ENCODE data around the gene SPNS3. TPM values are rescaled to one million over a fixed set of nuclear protein-coding genes. Genes with fewer than 3 reads are reported as not detected.

SPNS3 gene
- total and polyA plus RNA-seq, 2 donors (not counting 1 experiment from before 2014, with no cell fraction given), result 0.44 to 0.52 TPM

GRCh38 chr17:4513113-4514032 lies 79.6 kb downstream of the SPNS3 start:
- Histone ChIP-seq H3K27me3 (replicated peaks in 1 of 4; ENCODE audit: control extremely low read depth in 1 of 4, control insufficient read depth in 3 of 4, insufficient read depth in 4 of 4, low read length in 3 of 4) (peaks cover 0 to 7% (median 0%) of the 10 kb centered on the region in 4 experiments), H3K27ac (ENCODE audit: low read length in 2 of 2) (no peak overlapping the region), H3K4me1 (ENCODE audit: control insufficient read depth in 2 of 2, insufficient read depth in 2 of 2, low read length in 2 of 2) (peaks cover 0 to 7% of the 10 kb centered on the region in 2 donors), H3K9ac (ENCODE audit: low read length) (no peak overlapping the region), H3K9me3 (ENCODE audit: control extremely low read depth in 1 of 3, control insufficient read depth in 2 of 3, insufficient read depth in 1 of 3, low read length in 2 of 3) (peaks cover 0 to 3% (median 0%) of the 10 kb centered on the region in 3 donors), H3K36me3 (replicated peaks in 1 of 2; ENCODE audit: control extremely low read depth in 1 of 2, control insufficient read depth in 1 of 2, extremely low read depth in 1 of 2, insufficient read depth in 2 of 2, low read length in 1 of 2) (no peaks in the 10 kb centered on the region), H2AFZ (ENCODE audit: insufficient read depth, low read depth, low read length, poor library complexity, severe bottlenecking) (no peak overlapping the region), H4K20me1 (ENCODE audit: control insufficient read depth, insufficient read depth, low read length, poor library complexity, severe bottlenecking) (no peaks in the 10 kb centered on the region), H3K4me2 (replicated peaks; ENCODE audit: low read depth, low read length, poor library complexity, severe bottlenecking) (no peak overlapping the region), H3K79me2 (ENCODE audit: control insufficient read depth, insufficient read depth, low read length) (no peaks in the 10 kb centered on the region), H3K4me3 (ENCODE audit: control extremely low read depth in 1 of 5, extremely low read depth in 1 of 5, insufficient read depth in 1 of 5, low read depth in 2 of 5, low read length in 4 of 5) (no peak overlapping the region)
- WGBS (ENCODE audit: insufficient coverage), result 97% methylated on average over 23 of the region's 24 CpGs
- H3K4me3 Mint-ChIP-seq, result no peak overlapping the region
- intact Hi-C loops (cut with micrococcal nuclease), result no loop called here
- no peaks in the 10 kb centered on the region for H3K9me3 Mint-ChIP-seq (ENCODE audit: insufficient read depth)
- peaks cover 3% of the 10 kb centered on the region for H3K4me1 Mint-ChIP-seq
- DNase-seq (no peak), ATAC-seq (ENCODE audit: low read depth) (no peak)
- H3K27ac Mint-ChIP-seq, result no peak overlapping the region
- ChIA-PET CTCF (no interaction called here), POLR2A (no interaction called here)
- no peak for TF ChIP-seq CTCF (IDR thresholded peaks at IDR 0.05)
- no peak for TF ChIP-seq EZH2 (IDR thresholded peaks at IDR 0.05; ENCODE audit: borderline replicate concordance, insufficient read depth, low read depth, low read length, poor library complexity, severe bottlenecking)
- H3K27me3 Mint-ChIP-seq, result peaks cover 15% of the 10 kb centered on the region

- H4K20me1 ChIP-seq (ENCODE audit: control insufficient read depth, insufficient read depth, low read length, poor library complexity, severe bottlenecking), result no peaks in the 10 kb centered on the region
- no peak overlapping the region for H3K4me3 ChIP-seq (ENCODE audit: control extremely low read depth in 1 of 5, extremely low read depth in 1 of 5, insufficient read depth in 1 of 5, low read depth in 2 of 5, low read length in 4 of 5)
- H3K4me3 Mint-ChIP-seq, result no peak overlapping the region
- H3K9ac ChIP-seq (ENCODE audit: low read length), result no peak overlapping the region
- peaks cover 4% of the 10 kb centered on the region for H3K4me1 Mint-ChIP-seq
- WGBS (ENCODE audit: insufficient coverage), result 100% methylated on average over 4 of the region's 7 CpGs
- H2AFZ ChIP-seq (ENCODE audit: insufficient read depth, low read depth, low read length, poor library complexity, severe bottlenecking), result no peak overlapping the region
- no peaks in the 10 kb centered on the region for H3K9me3 Mint-ChIP-seq (ENCODE audit: insufficient read depth)
- H3K27me3 Mint-ChIP-seq, result peaks cover 6% of the 10 kb centered on the region
- peaks cover 0 to 3% (median 0%) of the 10 kb centered on the region in 3 donors for H3K9me3 ChIP-seq (ENCODE audit: control extremely low read depth in 1 of 3, control insufficient read depth in 2 of 3, insufficient read depth in 1 of 3, low read length in 2 of 3)
- peaks cover 0 to 12% of the 10 kb centered on the region in 2 donors for H3K4me1 ChIP-seq (ENCODE audit: control insufficient read depth in 2 of 2, insufficient read depth in 2 of 2, low read length in 2 of 2)
- H3K4me2 ChIP-seq (replicated peaks; ENCODE audit: low read depth, low read length, poor library complexity, severe bottlenecking), result no peak overlapping the region
- intact Hi-C loops (cut with micrococcal nuclease), result no loop called here
- no peak overlapping the region for H3K27ac ChIP-seq (ENCODE audit: low read length in 2 of 2)
- H3K27me3 ChIP-seq (replicated peaks in 1 of 4; ENCODE audit: control extremely low read depth in 1 of 4, control insufficient read depth in 3 of 4, insufficient read depth in 4 of 4, low read length in 3 of 4), result no peaks in the 10 kb centered on the region
- H3K79me2 ChIP-seq (ENCODE audit: control insufficient read depth, insufficient read depth, low read length), result no peaks in the 10 kb centered on the region
- CTCF ChIA-PET, result interaction anchor here (0.5 kb wide), 1 partner anchor 453 kb away, joined by 3 read pairs; the partner anchor contains the start of gene SPAG7
- POLR2A ChIA-PET, result no interaction called here
- no peak for ATAC-seq (ENCODE audit: low read depth)
- H3K27ac Mint-ChIP-seq, result no peak overlapping the region
- no peaks in the 10 kb centered on the region for H3K36me3 ChIP-seq (replicated peaks in 1 of 2; ENCODE audit: control extremely low read depth in 1 of 2, control insufficient read depth in 1 of 2, extremely low read depth in 1 of 2, insufficient read depth in 2 of 2, low read length in 1 of 2)
- no peak for TF ChIP-seq CTCF (IDR thresholded peaks at IDR 0.05)
- no peak for TF ChIP-seq EZH2 (IDR thresholded peaks at IDR 0.05; ENCODE audit: borderline replicate concordance, insufficient read depth, low read depth, low read length, poor library complexity, severe bottlenecking)
- no peak for DNase-seq
Measured at GRCh38 chr17:4514206-4514605, 80.5 kb downstream of the SPNS3 start.

Data from B cell (primary cell).